DOHH2 (cell line): ENCODE results near the gene MDN1.

ENCODE experiments used
- EZH2phosphoT487 ChIP-seq: fragments of 200-600 bp; sonication (generic); IDR thresholded peaks from 2 replicates; pipeline ENCODE4 v1.6.1; 2017; ENCODE audit warnings: borderline replicate concordance, mild to moderate bottlenecking, antibody characterized with exemption, low read length, moderate library complexity, mixed read lengths
- TF ChIP-seq, protein P1 (sequence below): fragments of 200-600 bp; sonication (generic); IDR thresholded peaks from one replicate; pipeline ENCODE4 v1.5.1; 2014; ENCODE audit warnings: antibody characterized with exemption, mild to moderate bottlenecking, low read depth, low read length; ENCODE audit not compliant: poor library complexity, severe bottlenecking

- TF ChIP-seq, protein P1, sequence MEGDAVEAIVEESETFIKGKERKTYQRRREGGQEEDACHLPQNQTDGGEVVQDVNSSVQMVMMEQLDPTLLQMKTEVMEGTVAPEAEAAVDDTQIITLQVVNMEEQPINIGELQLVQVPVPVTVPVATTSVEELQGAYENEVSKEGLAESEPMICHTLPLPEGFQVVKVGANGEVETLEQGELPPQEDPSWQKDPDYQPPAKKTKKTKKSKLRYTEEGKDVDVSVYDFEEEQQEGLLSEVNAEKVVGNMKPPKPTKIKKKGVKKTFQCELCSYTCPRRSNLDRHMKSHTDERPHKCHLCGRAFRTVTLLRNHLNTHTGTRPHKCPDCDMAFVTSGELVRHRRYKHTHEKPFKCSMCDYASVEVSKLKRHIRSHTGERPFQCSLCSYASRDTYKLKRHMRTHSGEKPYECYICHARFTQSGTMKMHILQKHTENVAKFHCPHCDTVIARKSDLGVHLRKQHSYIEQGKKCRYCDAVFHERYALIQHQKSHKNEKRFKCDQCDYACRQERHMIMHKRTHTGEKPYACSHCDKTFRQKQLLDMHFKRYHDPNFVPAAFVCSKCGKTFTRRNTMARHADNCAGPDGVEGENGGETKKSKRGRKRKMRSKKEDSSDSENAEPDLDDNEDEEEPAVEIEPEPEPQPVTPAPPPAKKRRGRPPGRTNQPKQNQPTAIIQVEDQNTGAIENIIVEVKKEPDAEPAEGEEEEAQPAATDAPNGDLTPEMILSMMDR: no peak
- no peak for TF ChIP-seq EZH2phosphoT487
These were observed 127.3 kb downstream of the MDN1 start for GRCh38 chr6:89692256-89692655.
